IPS-15b (cell line): ENCODE results near the gene MYH14.
A peak's percentile ranks its signal among the peaks of the same experiment; 100 is the strongest.

Experiments used
- H3K27me3 ChIP-seq: one replicate; pipeline ENCODE4 v1.6.1; 2013; ENCODE audit warnings: low read length; ENCODE audit not compliant: control insufficient read depth, insufficient read depth
- H3K36me3 ChIP-seq: one replicate; pipeline ENCODE4 v1.6.1; 2013; ENCODE audit warnings: low read length; ENCODE audit not compliant: control insufficient read depth, insufficient read depth
- H3K4me1 ChIP-seq: one replicate; pipeline ENCODE4 v1.6.1; 2013; ENCODE audit warnings: mild to moderate bottlenecking, low read length; ENCODE audit not compliant: control insufficient read depth, insufficient read depth
- H3K4me3 ChIP-seq: one replicate; pipeline ENCODE4 v1.5.1; 2013; ENCODE audit warnings: low read depth, low read length
- H3K9ac ChIP-seq: one replicate; pipeline ENCODE4 v1.6.1; 2013; ENCODE audit warnings: low read depth, mild to moderate bottlenecking, low read length
- H3K9me3 ChIP-seq: one replicate; pipeline ENCODE4 v1.6.1; 2013; ENCODE audit warnings: mild to moderate bottlenecking, low read length; ENCODE audit not compliant: control insufficient read depth, insufficient read depth

MYH14 gene

DNA sequence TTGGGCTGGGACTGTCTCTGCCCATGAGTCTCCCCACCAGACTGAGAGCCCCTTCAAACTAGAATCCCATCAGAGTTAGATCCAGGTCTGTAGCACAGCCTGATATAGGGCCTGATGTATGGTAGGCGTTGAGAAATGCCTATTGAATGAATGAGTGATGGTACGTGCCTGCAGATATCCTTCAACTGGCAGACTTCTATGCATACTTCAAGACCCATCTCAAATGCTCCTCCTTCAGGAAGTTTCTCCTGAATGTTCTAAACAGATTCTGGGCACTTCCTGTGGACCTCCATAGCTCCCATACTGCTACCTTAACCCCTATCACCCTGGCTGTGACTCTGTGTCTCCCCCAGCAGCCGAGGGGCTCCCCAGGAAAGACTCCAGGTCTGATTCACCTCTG is 77.6 kb downstream of the MYH14 start:
- Histone ChIP-seq H3K27me3 (no peaks in the 10 kb centered on the region), H3K36me3 (peaks cover 21% of the 10 kb centered on the region), H3K9me3 (no peaks in the 10 kb centered on the region)

DNA sequence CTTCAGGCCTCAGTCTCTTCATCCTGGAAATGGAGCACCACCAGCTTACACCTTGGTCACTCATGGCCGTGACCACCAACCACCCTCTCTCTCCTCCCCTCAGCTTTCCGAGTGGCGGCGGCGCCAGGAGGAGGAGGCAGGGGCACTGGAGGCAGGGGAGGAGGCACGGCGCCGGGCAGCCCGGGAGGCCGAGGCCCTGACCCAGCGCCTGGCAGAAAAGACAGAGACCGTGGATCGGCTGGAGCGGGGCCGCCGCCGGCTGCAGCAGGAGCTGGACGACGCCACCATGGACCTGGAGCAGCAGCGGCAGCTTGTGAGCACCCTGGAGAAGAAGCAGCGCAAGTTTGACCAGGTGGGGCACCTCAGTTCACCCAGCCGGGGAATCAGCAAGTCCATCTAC is 78.1 kb downstream of the MYH14 start:
- no peaks in the 10 kb centered on the region for H3K9me3 ChIP-seq
- no peaks in the 10 kb centered on the region for H3K27me3 ChIP-seq
- no peak overlapping the region for H3K9ac ChIP-seq

More for the DNA sequence above, 77.6 kb downstream of the MYH14 start:
- no peaks in the 10 kb centered on the region for H3K4me1 ChIP-seq
- H3K9ac ChIP-seq = no peak overlapping the region
- no peak overlapping the region for H3K4me3 ChIP-seq

DNA sequence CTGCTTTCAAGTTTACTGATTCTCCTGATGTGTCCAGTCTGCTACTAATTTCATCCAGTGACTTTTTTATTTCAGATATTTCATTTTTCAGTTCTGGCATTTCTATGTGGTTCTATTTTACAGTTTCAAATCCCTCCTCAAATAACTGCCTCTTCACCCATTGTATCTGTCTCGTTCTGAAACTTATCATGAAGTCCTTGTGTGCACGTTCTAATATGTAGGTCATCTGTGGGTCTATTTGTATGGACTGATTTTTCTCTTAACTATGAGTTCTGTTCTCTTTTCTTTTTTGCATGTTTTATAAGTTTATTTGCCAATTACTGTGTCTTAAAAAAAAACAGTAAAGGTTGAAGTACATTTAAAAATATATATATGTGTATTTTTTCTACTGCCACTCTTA is 82.4 kb downstream of the MYH14 start:
- peaks cover 17% of the 10 kb centered on the region for H3K36me3 ChIP-seq
- no peaks in the 10 kb centered on the region for H3K27me3 ChIP-seq
- H3K9ac ChIP-seq = no peak overlapping the region
- no peaks in the 10 kb centered on the region for H3K4me1 ChIP-seq
- H3K4me3 ChIP-seq = no peak overlapping the region
- no peaks in the 10 kb centered on the region for H3K9me3 ChIP-seq

More for the DNA sequence above, 78.1 kb downstream of the MYH14 start:
- H3K4me1 ChIP-seq = no peaks in the 10 kb centered on the region
- no peak overlapping the region for H3K4me3 ChIP-seq
- peaks cover 17% of the 10 kb centered on the region for H3K36me3 ChIP-seq

DNA sequence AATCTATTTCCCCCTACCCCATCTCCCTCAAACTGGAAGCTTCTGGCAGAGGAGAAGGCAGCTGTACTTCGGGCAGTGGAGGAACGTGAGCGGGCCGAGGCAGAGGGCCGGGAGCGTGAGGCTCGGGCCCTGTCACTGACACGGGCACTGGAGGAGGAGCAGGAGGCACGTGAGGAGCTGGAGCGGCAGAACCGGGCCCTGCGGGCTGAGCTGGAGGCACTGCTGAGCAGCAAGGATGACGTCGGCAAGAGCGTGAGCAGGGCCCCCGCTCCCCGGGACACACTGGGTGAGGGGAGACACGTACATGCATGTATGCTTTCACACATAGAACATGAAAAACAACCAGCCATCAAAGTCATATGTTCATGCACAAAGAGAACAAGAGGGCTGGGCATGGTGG is 83.0 kb downstream of the MYH14 start:
- H3K9me3 ChIP-seq = no peaks in the 10 kb centered on the region
- no peaks in the 10 kb centered on the region for H3K4me1 ChIP-seq
- peaks cover 12% of the 10 kb centered on the region for H3K36me3 ChIP-seq
- no peaks in the 10 kb centered on the region for H3K27me3 ChIP-seq
- no peak overlapping the region for H3K9ac ChIP-seq
- H3K4me3 ChIP-seq = no peak overlapping the region

DNA sequence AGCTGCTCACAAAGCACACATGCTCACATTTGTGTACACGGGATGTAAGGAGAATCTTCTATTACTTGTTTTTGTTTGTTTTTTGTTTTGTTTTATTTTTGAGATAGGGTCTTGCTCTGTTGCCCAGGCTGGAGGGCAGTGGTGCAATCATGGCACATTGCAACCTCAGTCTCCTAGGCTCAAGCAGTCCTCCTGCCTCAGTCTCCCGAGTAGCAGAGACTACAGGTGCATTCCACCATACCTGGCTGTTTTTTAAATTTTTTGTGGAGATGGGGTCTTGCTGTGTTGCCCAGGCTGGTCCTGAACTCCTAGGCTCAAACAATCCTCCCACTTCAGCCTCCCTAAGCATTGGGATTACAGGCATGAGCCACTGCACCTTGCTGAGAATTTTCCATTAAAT is 83.9 kb downstream of the MYH14 start:
- Histone ChIP-seq H3K4me1 (no peaks in the 10 kb centered on the region), H3K9ac (no peak overlapping the region), H3K36me3 (peaks cover 8% of the 10 kb centered on the region), H3K27me3 (no peaks in the 10 kb centered on the region), H3K4me3 (no peak overlapping the region), H3K9me3 (no peaks in the 10 kb centered on the region)

DNA sequence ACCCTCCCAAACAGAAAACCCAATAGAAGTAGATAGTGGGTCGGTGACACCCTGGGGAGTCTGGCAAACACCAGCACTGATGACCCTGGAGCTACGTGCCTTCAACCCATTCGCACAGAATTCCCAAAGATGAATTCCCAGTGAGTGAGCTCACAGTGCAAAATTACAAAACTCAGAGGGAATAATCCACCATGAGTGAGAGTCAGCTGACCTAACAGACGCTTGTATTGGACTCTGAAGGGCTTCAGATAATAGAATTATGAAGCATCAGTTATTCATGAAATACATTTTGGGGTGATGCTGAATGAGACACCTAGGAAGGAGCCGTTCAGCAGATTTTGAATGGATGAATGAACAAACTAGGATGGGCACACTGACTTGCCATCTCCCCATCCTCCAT is 85.5 kb downstream of the MYH14 start:
- no peaks in the 10 kb centered on the region for H3K9me3 ChIP-seq
- peaks cover 8% of the 10 kb centered on the region for H3K36me3 ChIP-seq
- H3K9ac ChIP-seq = no peak overlapping the region
- H3K4me3 ChIP-seq = no peak overlapping the region
- H3K27me3 ChIP-seq = no peaks in the 10 kb centered on the region
- H3K4me1 ChIP-seq = no peaks in the 10 kb centered on the region

DNA sequence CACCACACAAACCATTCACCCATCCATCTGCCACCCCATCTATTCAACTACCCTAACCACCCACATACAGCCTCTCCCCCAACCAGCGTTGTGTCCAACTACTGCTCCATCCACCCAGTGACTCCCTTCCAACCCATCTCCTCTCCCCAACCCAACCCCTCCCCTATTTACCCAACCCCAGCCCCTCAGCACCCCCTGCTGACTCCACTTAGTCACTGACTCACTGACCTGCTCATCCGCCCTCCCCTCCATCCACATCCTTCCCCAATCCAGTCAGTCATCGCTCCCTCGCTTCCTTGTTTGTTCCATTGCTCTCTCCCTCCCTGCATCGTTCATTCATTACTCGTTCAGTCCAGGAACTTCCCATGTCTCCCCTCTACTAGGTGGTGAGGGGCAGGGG is 86.6 kb downstream of the MYH14 start:
- Histone ChIP-seq H3K4me1 (no peaks in the 10 kb centered on the region), H3K9me3 (no peaks in the 10 kb centered on the region), H3K4me3 (no peak overlapping the region), H3K9ac (no peak overlapping the region), H3K36me3 (peaks cover 5% of the 10 kb centered on the region), H3K27me3 (no peaks in the 10 kb centered on the region)

DNA sequence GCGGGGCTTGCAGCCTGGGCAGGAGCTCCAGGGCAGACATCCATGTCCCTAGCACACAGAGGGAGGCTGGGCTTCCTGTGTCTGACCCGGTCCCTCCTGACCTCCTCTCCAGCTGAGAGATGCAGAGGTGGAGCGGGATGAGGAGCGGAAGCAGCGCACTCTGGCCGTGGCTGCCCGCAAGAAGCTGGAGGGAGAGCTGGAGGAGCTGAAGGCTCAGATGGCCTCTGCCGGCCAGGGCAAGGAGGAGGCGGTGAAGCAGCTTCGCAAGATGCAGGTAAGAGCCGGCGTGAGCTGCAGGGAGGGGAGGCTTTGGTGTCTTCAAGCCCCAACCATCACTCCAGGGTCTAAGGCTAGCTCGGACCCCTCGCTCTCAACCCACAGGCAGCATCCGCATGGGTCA is 87.4 kb downstream of the MYH14 start:
- Histone ChIP-seq H3K4me3 (no peak overlapping the region), H3K27me3 (no peaks in the 10 kb centered on the region), H3K9ac (no peak overlapping the region), H3K4me1 (no peaks in the 10 kb centered on the region), H3K9me3 (no peaks in the 10 kb centered on the region), H3K36me3 (peaks cover 5% of the 10 kb centered on the region)

DNA sequence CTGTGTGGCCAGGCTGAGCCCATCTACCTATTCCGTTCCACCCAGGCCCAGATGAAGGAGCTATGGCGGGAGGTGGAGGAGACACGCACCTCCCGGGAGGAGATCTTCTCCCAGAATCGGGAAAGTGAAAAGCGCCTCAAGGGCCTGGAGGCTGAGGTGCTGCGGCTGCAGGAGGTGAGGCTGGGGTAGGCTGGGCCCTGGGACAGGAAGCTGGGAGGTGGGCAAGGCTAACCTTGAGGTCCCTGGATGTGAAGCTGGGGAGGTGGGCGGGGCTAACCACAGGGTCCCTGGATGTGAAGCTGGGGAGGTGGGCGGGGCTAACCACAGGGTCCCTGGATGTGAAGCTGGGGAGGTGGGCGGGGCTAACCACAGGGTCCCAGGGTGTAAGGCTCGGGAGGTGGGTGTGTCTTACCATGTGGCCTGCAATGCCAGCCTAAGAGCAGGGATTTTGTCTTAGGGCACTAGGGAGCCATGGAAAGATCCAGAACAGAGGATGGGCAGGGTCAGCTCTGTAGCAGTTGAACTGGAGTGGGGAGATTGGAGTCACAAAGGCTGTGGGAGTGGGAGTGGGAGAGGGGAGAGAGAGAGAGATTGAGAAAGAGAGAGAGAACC is 88.9 kb downstream of the MYH14 start:
- Histone ChIP-seq H3K9ac (no peak overlapping the region), H3K9me3 (no peaks in the 10 kb centered on the region), H3K27me3 (no peaks in the 10 kb centered on the region), H3K36me3 (peaks cover 5% of the 10 kb centered on the region), H3K4me3 (no peak overlapping the region), H3K4me1 (no peaks in the 10 kb centered on the region)

DNA sequence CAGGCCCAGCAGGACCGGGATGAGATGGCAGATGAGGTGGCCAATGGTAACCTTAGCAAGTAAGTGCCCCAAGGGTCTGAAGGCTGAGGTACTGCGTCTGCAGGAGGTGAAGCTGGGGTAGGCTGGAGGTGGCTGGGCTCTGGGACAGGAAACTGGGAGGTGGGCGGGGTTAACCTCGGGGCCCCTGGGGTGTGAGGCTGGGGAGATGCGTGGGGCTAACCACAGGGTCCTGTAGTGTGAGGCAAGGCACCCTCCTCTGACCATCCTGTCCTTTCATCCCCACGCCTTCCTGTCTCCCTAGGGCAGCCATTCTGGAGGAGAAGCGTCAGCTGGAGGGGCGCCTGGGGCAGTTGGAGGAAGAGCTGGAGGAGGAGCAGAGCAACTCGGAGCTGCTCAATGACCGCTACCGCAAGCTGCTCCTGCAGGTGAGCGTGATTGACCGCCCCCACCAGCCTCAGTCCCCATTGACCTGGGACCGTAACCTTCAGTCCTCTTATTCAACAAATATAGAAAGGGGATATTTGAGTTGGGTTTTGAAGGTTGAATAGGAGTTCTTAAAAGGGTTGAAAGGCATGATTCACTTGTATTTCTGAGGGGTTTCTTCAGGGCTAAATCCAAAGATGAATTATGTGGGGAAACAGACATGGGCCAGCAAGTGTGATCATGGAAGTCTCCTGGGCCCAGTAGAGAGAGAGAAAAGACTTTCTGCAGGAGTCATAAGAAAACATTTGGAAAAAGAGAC is 90.0 kb downstream of the MYH14 start:
- Histone ChIP-seq H3K4me3 (peak overlapping the region; percentile 22), H3K4me1 (no peaks in the 10 kb centered on the region), H3K9ac (no peak overlapping the region), H3K9me3 (no peaks in the 10 kb centered on the region), H3K36me3 (peaks cover 5% of the 10 kb centered on the region), H3K27me3 (no peaks in the 10 kb centered on the region)

DNA sequence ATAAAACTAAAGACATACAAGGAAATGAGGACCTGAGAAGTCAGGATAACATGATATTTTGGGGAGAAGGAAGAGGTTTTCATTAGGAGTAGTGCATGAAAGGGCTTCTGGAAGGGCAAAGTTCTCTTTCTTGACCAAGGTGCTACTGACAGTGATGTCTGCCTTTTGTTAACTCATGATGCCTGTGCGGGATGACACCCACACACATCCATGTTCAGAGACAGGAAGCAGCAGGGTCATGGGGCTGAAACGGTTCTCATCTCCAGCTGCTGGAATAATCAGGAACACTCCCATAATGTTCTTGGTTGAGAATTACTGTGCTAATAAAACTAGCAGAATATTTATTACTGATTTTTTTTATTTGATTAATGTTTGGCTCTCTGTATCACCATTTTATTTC is 96.6 kb downstream of the MYH14 start:
- H3K36me3 ChIP-seq = peaks cover 4% of the 10 kb centered on the region
- H3K9ac ChIP-seq = no peak overlapping the region
- H3K9me3 ChIP-seq = no peaks in the 10 kb centered on the region
- H3K27me3 ChIP-seq = no peaks in the 10 kb centered on the region
- H3K4me1 ChIP-seq = peaks cover 2% of the 10 kb centered on the region
- H3K4me3 ChIP-seq = no peak overlapping the region

DNA sequence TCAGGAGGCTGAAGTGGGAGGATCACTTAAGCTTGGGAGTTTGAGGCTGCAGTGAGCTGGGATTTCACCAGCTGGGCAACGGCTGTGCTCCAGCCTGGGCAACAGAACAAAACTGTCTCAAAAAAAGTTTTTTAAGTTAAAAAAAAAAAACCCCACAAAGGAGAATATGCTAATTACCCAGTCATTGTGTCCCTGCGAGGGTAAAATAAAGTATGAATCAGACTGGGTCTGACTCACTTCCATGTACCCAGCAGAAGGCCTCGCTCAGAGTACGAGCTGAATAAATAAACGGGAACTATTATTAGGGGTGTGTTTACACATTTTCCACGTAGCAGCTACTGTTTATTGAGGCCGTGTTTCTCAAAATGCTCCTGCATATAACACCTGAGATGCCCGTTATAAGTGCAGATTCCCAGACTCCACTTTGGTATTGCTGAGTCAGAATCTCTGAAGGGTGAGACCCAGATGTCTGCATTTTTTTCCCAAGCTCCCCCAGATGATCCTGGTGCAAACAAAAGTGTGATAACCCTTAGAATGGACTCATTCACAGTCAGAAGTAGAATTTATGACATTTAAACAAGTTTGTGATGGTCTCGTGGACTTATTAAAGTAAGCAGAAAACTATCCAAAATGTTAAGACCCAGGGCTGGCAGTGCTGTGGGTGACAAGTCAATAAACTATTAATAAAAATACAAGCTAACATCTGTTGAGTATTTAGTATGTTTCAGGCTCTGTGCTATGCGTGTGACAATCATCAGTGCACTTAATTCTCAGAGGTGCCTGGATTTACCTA is 97.6 kb downstream of the MYH14 start:
- Histone ChIP-seq H3K9me3 (no peaks in the 10 kb centered on the region), H3K4me1 (peaks cover 2% of the 10 kb centered on the region), H3K36me3 (peaks cover 4% of the 10 kb centered on the region), H3K27me3 (no peaks in the 10 kb centered on the region), H3K4me3 (no peak overlapping the region), H3K9ac (no peak overlapping the region)
